Activated CD4-positive, alpha-beta T cell treated with anti-CD3 and anti-CD28 coated beads, Interleukin-2, amount 50 U/mL, for 24 hours (primary cell): Measurements from ENCODE around the gene PLS3.
"Not testable (repeated sequence)": the region's sequence is repeated elsewhere in the genome, so short reads cannot be mapped to it uniquely, and the experiment has no call there.

Source experiments
- DNase-seq, 2 donors: peaks; one replicate each; pipeline ENCODE4 v3.0.0-alpha.2; 2020; ENCODE audit warnings: low read depth in 1 of 2, low spot score in 1 of 2

PLS3 gene, protein sequence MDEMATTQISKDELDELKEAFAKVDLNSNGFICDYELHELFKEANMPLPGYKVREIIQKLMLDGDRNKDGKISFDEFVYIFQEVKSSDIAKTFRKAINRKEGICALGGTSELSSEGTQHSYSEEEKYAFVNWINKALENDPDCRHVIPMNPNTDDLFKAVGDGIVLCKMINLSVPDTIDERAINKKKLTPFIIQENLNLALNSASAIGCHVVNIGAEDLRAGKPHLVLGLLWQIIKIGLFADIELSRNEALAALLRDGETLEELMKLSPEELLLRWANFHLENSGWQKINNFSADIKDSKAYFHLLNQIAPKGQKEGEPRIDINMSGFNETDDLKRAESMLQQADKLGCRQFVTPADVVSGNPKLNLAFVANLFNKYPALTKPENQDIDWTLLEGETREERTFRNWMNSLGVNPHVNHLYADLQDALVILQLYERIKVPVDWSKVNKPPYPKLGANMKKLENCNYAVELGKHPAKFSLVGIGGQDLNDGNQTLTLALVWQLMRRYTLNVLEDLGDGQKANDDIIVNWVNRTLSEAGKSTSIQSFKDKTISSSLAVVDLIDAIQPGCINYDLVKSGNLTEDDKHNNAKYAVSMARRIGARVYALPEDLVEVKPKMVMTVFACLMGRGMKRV

DNA sequence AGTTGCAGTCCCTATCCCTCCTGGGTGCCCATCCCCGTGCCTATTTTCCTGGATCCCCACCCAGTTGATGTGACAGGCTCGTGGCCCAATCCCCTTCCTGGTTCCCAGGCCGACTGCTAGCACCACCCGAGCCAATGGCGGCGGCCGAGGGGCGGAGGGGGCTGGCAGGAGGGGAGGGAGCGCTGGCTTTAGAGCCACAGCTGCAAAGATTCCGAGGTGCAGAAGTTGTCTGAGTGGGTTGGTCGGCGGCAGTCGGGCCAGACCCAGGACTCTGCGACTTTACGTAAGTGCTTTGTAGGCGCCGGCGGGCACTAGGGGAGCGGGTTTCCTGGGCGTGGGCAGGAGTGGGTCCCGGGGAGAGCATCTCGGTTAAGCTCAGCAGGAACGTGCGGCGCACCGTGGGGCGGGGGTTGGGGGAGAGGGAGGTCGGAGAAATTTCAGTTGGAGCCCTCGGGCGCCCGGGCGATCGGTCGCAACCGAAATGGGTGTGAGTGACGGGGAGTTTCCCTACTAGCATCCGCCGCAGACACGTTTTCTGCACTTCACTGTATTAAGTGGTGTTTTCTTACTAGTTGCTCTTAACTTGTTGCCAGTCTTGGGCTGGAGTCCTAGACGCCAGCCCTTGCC lies at the start of gene PLS3:
TSS of gene PLS3 (plus strand) at position 197 of the 627 bp plus-strand sequence. CDS start 49,077 bp downstream, outside the sequence.
- DNase-seq: no peak

DNA sequence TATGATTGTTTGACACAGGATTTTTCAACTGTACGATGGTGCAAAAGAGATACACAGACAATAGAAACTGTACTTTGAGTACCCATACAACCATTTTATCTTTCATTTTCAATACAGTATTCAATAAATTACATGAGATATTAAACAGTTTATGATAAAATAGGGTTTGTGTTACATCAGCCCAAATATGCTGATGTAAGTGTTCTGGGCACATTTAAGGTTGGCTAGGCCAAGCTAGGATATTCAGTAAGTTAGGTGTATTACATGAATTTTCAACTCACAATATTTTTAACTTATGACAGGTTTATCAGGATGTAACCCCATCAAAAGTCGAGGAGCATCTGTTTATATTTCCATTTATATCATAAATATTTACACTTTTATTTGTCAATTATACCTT lies 42.9 kb upstream of the PLS3 start:
- DNase-seq: no peak

- DNase-seq: no peak
These were observed 39.2 kb upstream of the PLS3 start for GRCh38 chrX:115521741-115522140.

GRCh38 chrX:115522952-115523351 lies 38.0 kb upstream of the PLS3 start:
- no peak for DNase-seq

DNA sequence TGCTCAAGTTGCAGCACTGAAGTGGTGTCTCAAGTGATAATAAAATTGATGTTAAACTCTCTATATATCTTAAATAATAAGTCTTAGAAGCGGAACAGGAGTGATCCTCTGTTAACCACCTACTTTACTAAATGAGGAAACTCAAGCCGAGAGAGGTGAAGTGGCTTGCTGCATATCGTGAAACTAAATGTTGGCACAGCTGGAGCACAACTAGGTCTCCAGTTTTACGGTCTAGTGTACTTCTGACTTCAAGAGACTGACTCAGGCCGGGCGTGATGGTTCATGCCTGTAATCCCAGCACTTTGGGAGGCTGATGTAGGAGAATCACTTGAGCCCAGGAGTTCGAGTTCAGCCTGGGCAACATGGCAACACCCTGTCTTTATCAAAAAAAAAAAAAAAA lies 35.5 kb upstream of the PLS3 start:
- no peak for DNase-seq

DNA sequence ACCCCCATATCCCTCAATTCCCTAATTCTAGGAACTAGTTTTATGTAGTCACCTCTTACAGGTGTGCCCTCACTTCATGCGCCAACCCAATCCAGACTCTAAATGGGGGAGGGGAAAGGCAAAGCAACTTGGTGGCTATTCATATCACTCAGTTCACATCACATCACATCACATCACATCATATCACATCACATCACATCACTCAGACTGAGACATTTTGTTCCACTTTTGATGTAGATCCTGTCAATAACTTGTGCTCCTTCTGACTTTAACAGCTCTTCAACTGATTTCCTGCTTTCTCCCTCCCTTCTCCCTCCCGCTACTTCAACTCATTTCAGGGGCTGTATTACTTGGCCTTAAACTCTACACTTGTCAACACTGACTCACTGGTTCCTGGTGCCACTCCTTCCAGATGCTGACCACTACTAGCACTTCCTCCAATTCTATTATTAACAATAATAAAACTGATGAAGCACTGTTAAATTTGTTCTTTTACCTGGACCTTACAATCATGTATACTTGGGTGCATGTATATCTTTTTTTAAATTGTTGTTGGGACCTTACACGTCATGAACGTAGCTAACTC lies 29.1 kb upstream of the PLS3 start:
- no peak for DNase-seq

GRCh38 chrX:115533485-115533884 lies 27.5 kb upstream of the PLS3 start:
- DNase-seq: no peak

DNA sequence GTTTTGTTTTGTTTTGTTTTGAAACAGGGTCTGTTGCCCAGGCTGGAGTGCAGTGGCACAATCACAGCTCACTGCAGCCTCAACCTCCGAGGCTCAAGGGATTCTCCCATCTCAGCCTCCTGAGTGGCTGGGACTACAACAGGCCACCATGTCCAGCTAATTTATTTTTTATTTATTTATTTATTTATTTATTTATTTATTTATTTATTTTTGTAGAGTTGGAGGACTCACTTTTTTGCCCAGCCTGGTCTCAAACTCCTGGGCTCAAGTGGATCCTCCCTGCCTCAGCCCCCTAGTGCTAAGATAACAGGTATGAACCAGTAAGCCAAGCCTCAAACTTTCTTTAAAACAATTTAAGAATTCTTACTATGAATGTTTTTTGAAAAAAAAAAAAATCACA lies 26.6 kb upstream of the PLS3 start:
- DNase-seq: no peak

DNA sequence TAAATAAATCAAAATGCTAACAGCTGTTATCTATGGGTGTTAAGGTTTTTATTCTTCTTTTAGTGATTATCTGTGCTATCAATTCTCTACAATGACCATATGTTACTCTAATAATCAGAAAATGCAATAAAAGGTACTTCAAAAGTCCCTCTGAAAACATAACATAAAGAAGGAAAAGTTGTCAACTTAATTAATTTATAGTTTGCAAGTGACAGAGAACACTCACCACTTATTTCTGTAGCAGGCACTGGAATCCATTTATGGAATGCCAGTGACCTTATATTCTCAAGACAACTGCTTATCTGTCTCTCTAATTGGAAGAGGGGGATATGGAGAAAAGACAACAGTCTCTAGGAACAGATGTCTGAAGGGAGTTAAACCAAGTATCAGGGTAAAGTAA lies 25.6 kb upstream of the PLS3 start:
- no peak for DNase-seq

DNA sequence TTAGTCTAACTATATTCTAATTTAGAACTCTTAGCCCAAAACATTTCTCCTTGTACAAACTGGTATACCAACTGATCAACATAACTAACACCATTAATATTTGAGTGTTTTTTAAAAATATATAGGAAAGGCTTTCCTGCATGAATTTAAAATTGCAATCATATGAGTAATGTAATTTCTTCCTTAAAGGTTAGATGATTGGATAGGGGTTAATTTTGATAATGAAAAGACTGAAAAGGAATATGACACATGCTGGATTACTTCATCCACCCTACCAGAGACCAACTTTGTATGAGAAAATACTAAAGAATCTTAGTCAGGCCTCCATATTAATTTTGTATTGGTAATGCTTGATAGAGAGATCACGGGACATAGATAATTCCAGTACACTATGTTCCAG lies 25.1 kb upstream of the PLS3 start:
- DNase-seq: no peak

DNA sequence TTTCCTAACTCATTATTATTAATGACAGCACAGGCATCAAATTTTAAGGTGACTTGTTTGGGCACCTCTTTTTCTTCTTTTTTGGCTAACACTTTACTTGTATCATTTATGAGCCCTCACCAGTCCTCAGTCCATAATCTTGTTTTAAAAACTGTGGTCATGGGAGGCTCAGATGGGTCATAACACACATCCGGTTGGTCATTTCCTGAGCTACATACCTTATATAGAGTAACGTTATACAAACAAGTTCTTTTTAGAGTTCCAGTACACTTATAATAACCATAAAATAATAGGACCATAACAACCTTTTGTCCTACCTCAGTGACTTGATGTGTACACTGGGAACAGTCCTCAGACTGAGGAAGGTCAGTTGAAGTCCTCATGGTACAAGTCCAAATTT lies 21.1 kb upstream of the PLS3 start:
- DNase-seq: no peak

DNA sequence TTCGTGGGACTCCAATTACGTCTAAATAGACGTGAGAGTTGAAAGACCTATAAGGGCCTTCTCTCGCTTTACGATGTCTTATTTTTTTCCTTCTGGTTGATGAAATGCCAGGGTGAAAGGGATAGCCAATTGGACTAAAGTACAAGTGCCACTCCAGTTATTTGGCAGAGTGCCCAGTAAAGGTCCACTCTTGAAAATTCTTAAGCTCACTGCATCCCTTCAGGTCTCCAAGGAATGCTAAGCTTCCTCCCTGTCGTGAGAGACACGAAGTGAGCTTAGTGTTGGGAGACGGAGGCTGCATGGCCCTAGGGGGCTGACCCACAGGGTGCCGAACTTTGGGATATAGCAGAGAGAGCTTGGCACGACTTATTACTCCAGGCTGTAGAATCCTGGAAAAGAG lies 19.9 kb upstream of the PLS3 start:
- not testable (repeated sequence) for DNase-seq

DNA sequence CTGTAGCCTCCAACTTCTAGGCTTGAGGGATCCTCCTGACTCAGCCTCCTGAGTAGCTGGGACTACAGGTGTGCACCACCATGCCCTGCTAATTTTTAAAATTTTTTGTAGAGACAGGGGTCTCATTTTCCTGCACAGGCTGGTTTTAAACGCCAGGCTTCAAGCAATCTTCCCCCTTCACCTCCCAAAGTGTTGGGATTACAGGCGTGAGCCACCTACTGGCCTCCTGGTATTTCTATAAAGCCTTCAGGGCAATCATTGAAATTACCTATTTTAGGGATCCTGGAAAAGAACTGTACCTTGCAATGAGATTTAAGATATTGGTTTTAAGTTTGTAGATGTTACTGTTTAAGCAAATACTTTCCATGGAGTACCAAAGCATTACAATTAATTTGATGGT lies 13.5 kb upstream of the PLS3 start:
- no peak for DNase-seq

- DNase-seq: no peak
These were observed 12.0 kb upstream of the PLS3 start for GRCh38 chrX:115549008-115549407.

DNA sequence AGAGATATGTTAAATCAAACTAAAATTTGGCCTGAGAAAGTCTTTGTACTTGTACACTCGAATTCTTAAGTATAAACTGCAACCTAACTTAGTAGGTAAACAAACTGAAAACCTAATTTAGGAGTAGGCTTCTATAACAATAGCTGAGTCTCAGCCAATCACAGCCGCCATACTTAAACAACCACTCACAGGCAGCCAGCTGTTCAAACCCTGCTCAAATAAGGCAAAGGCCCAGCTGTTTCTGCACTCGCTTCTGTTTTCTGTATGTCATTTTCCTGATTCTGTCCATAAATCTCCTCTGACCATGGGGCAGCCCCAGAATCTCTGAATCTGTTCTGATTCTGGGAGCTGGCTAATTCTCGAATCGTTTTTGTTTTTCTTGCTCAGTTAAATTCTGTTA lies 7.8 kb upstream of the PLS3 start:
- no peak for DNase-seq

DNA sequence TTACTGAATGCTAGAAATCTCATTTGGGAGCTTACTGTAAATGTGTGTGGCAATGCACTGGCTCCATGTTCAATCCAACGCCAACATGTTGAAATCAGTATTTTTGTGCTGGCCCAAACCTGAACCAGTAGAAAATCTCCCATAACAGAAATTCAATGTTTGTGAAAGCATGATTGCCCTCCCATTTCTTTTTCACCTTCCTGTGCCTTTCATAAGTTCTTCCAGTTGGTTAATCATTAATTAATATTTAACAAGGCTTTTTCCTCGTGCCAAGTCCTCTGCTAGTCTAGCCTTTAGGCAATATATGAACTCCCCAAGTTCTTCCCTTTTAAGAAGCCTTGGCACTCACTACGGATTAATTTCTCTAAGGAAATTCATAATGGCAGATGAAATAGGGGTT lies 1.3 kb upstream of the PLS3 start:
- DNase-seq: no peak

DNA sequence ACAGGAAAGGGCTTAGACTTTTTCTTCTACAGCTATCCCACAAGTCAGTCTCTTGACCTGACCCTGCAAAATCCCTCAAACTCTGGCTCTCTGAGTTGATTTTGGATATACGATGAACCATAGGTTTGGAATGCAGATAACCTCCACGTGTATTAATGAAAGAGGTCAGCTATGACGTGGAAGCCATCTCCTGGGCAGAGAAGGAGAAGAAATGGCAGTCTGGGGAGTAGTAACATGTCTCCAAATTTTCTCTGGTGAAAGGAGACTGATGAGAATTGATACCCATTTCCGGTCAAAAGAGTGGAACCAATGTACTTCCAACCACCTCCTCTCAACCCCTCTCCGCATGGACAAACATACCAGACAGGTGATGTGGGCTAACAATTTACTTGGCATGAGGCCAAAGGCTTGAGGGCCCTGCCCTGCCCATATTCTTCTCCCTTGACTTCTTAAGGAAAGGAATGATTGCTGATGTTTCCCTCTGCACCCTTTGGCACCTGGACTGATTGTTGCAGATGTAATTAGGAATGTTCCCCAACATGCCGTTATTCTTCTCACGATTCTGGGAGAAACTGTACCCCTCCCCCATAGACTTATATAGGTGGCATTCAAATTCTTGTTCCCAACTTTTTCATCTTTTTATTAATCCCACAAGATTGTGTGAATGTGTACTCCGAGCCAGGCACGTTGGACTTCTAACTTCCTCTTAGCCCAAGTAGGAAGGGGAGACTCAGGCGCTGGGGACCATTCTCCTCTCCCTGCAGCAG lies 580 bp upstream of the PLS3 start:
- no peak for DNase-seq

- no peak for DNase-seq
These were observed 868 bp downstream of the PLS3 start for GRCh38 chrX:115561605-115562479.

- DNase-seq: no peak
These were observed 1.5 kb downstream of the PLS3 start for GRCh38 chrX:115562480-115562847.

DNA sequence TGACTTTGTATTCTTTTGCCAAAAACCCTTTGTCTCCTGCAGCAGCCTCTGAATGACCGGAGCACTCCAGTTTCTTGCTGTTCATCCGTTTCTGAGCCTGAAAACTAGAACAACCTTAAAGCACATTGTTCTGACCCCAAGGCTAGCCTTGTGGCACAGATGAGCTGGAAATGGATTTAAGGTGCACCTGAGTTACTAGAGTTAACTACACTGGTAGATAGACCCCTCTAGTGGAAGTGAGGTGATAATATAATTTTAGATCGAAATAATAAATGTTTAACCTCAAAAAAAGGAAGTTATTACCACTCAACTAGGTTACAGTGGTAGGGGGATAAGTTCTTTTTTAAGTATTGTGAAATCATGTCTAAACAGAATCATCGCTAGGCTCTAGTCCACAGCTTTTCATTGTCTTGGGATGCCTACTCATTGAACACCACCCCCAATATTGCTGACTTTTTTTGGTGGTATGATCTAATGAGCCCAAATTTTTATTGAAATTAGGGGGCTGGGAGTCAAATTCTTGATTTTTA lies 2.7 kb downstream of the PLS3 start:
- DNase-seq: no peak
